KMS-11 (cell line): ENCODE results near the gene AMACR.

Source experiments
- H2AFZ ChIP-seq: fragments of 200-600 bp; sonication (generic); 2 replicates; pipeline ENCODE4 v1.6.1; 2016; ENCODE audit warnings: antibody characterized with exemption, mixed run types, low read depth
- H3K27ac ChIP-seq: fragments of 200-600 bp; sonication (generic); 2 replicates; pipeline ENCODE4 v1.6.1; 2016; ENCODE audit warnings: mild to moderate bottlenecking, mixed run types
- H3K27me3 ChIP-seq: fragments of 200-600 bp; sonication (generic); 2 replicates; pipeline ENCODE4 v1.6.1; 2017; ENCODE audit warnings: mild to moderate bottlenecking, low read depth, mixed run types, moderate library complexity; ENCODE audit not compliant: insufficient read depth
- H3K36me3 ChIP-seq: fragments of 200-600 bp; sonication (generic); 2 replicates; pipeline ENCODE4 v1.6.1; 2017; ENCODE audit warnings: mild to moderate bottlenecking, mixed run types; ENCODE audit not compliant: insufficient read depth
- H3K4me1 ChIP-seq: fragments of 200-600 bp; sonication (generic); 2 replicates; pipeline ENCODE4 v1.6.1; 2016; ENCODE audit warnings: mild to moderate bottlenecking, low read depth, mixed run types; ENCODE audit not compliant: poor library complexity, severe bottlenecking
- H3K4me2 ChIP-seq: fragments of 200-600 bp; sonication (generic); 2 replicates; pipeline ENCODE4 v1.7.0; 2016; ENCODE audit warnings: mild to moderate bottlenecking, mixed run types
- H3K4me3 ChIP-seq: fragments of 200-600 bp; sonication (generic); IDR thresholded peaks from 2 replicates; pipeline ENCODE4 v1.6.1; 2017; ENCODE audit warnings: low read depth, low read length, mixed read lengths; ENCODE audit not compliant: insufficient read depth
- H3K79me2 ChIP-seq: fragments of 200-600 bp; sonication (generic); 2 replicates; pipeline ENCODE4 v1.6.1; 2016; ENCODE audit warnings: low read depth, mixed run types; ENCODE audit not compliant: insufficient read depth
- H3K9ac ChIP-seq: fragments of 200-600 bp; sonication (generic); 2 replicates; pipeline ENCODE4 v1.6.1; 2016; ENCODE audit warnings: mild to moderate bottlenecking, mixed run types
- H4K20me1 ChIP-seq: fragments of 200-600 bp; sonication (generic); 2 replicates; pipeline ENCODE4 v1.6.1; 2016; ENCODE audit warnings: mild to moderate bottlenecking, mixed run types; ENCODE audit not compliant: insufficient read depth
- TF ChIP-seq, protein P1 (sequence below): fragments of 200-600 bp; sonication (generic); conservative IDR thresholded peaks from 2 replicates; pipeline ENCODE4 v1.6.1; 2017; ENCODE audit warnings: low read depth, mild to moderate bottlenecking, antibody characterized with exemption, low read length, moderate library complexity, mixed read lengths

Gene AMACR

GRCh38 chr5:34007621-34008600, at the start of gene AMACR:
TSS of gene AMACR (minus strand) at chr5:34008050. CDS start at chr5:34008019, 31 bp downstream.
- peak within 1 kb of the TSS; percentile 80 for H3K9ac ChIP-seq
- H3K27me3 ChIP-seq: no peaks in the 10 kb centered on the region
- H3K4me1 ChIP-seq: peaks cover 20% of the 10 kb centered on the region
- peaks cover 8% of the 10 kb centered on the region; the same call in 1 of the 2 replicates for H3K79me2 ChIP-seq
- H3K27ac ChIP-seq: peak within 1 kb of the TSS; percentile 93
- no peaks in the 10 kb centered on the region for H3K36me3 ChIP-seq
- TF ChIP-seq, protein P1, sequence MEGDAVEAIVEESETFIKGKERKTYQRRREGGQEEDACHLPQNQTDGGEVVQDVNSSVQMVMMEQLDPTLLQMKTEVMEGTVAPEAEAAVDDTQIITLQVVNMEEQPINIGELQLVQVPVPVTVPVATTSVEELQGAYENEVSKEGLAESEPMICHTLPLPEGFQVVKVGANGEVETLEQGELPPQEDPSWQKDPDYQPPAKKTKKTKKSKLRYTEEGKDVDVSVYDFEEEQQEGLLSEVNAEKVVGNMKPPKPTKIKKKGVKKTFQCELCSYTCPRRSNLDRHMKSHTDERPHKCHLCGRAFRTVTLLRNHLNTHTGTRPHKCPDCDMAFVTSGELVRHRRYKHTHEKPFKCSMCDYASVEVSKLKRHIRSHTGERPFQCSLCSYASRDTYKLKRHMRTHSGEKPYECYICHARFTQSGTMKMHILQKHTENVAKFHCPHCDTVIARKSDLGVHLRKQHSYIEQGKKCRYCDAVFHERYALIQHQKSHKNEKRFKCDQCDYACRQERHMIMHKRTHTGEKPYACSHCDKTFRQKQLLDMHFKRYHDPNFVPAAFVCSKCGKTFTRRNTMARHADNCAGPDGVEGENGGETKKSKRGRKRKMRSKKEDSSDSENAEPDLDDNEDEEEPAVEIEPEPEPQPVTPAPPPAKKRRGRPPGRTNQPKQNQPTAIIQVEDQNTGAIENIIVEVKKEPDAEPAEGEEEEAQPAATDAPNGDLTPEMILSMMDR: no peak
- no peaks in the 10 kb centered on the region for H4K20me1 ChIP-seq
- peak within 1 kb of the TSS; percentile 84 for H2AFZ ChIP-seq
- no peak within 1 kb of the TSS for H3K4me3 ChIP-seq
- H3K4me2 ChIP-seq: peak within 1 kb of the TSS; percentile 67

DNA sequence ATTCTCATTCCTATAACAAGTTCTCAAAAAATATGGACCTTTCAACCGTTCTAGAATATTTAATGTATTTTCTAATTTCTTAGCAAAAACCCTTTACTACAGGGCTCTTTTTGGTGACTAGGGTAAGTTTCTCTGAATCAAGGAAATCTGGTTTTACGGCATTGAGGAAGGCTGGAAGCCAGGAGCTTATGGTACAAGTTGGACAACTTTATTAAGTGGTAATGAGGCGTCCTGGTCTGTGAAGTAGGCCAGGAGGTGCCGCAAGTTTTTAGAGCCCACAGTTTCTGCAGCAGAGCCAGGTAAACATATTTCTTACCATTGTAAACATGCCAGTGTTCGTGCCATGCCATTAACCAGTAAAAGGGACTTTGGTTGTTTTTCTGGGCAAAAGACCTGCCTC, 49.7 kb upstream of the AMACR start:
- H3K9ac ChIP-seq: no peak overlapping the region
- H3K4me1 ChIP-seq: no peaks in the 10 kb centered on the region
- no peak overlapping the region for H3K4me2 ChIP-seq
- H2AFZ ChIP-seq: no peak overlapping the region
- H3K27me3 ChIP-seq: no peaks in the 10 kb centered on the region
- no peaks in the 10 kb centered on the region for H4K20me1 ChIP-seq
- TF ChIP-seq, protein P1: no peak
- no peaks in the 10 kb centered on the region for H3K79me2 ChIP-seq
- no peak overlapping the region for H3K4me3 ChIP-seq
- H3K36me3 ChIP-seq: no peaks in the 10 kb centered on the region
- no peak overlapping the region for H3K27ac ChIP-seq

DNA sequence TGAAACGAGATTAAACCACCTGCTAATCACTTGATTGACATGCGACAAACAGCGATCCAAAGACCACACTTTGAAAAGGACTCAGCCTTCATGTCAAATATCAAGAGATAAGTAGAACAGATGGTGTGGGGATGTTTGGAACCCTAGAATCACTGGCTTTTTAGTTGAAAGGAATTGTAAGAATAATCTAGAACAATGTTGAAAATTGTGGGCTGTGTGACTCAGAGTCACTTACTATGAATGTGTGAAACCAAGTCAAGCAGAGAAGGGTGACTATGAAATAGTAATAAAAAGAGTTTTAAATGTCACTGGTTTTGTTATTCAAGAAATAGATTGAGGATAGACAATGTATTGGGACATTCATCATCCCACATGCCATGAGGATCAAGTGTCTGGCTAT, 49.3 kb upstream of the AMACR start:
- H3K79me2 ChIP-seq: no peaks in the 10 kb centered on the region
- H3K4me2 ChIP-seq: no peak overlapping the region
- TF ChIP-seq, protein P1: no peak
- H3K4me3 ChIP-seq: no peak overlapping the region
- H3K4me1 ChIP-seq: no peaks in the 10 kb centered on the region
- no peak overlapping the region for H3K27ac ChIP-seq
- no peaks in the 10 kb centered on the region for H3K27me3 ChIP-seq
- H2AFZ ChIP-seq: no peak overlapping the region
- no peaks in the 10 kb centered on the region for H3K36me3 ChIP-seq
- H3K9ac ChIP-seq: no peak overlapping the region
- no peaks in the 10 kb centered on the region for H4K20me1 ChIP-seq

DNA sequence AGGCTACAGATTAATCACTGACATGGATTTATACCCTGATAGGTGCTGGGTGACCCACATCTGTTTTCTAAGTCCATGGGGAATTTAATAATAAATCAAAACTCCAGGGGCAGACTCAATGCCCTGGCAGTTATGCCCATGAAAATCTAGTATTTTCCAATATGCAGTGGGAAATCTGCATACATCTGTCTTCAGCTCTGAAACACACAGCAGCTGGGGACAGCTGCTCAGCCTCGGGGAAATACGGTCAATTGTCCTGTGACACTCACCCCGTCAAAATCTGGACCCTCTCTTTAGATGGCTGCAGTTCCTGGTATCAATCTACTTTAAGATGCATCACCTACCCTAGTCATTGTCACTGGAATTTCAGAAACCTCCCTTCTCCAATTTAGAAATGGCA, 47.8 kb upstream of the AMACR start:
- Histone ChIP-seq H2AFZ (no peak overlapping the region), H3K4me1 (no peaks in the 10 kb centered on the region), H3K36me3 (no peaks in the 10 kb centered on the region), H3K9ac (no peak overlapping the region), H3K4me2 (no peak overlapping the region), H3K27me3 (no peaks in the 10 kb centered on the region), H3K4me3 (no peak overlapping the region), H3K27ac (no peak overlapping the region), H3K79me2 (no peaks in the 10 kb centered on the region), H4K20me1 (no peaks in the 10 kb centered on the region)
- TF ChIP-seq, protein P1: no peak
